Measurements from ENCODE around the gene UBXN2A.

Gene UBXN2A

DNA sequence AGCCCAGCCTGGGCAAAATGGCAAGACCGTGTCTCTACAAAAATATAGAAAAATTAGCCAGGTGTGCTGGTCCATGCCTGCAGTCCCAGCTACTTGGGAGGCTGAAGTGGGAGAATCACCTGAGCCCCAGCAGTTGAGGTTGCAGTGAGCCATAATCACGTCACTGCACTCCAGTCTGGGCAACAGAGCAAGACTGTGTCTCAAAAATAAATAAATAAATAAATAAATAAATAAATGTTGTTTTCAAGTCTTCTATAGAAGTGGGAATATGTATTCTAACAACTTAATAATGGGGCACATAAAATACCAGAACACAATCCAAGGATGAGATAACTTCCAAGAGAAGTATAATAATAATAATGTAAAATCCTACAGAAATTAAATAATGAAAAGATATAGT is 37.2 kb upstream of the UBXN2A start (continued):
- peak; percentile 40; the same call in 1 of the 2 replicates for TF ChIP-seq ZBTB8A (tag by site-specific recombination; IDR thresholded peaks at IDR 0.05)
- no peak for TF ChIP-seq ZNF26 (tag by site-specific recombination; IDR thresholded peaks at IDR 0.05)
- TF ChIP-seq ZNF791 (tag by site-specific recombination; IDR thresholded peaks at IDR 0.05) = no peak
- TF ChIP-seq ZNF558 (tag by site-specific recombination; IDR thresholded peaks at IDR 0.05) = 0 out of 2 replicates have a peak, but pooled peaks have one; percentile 17
- peak; percentile 33; the same call in 1 of the 2 replicates for TF ChIP-seq ZNF202 (tag by site-specific recombination; IDR thresholded peaks at IDR 0.05; ENCODE audit: borderline replicate concordance)
- no peak for TF ChIP-seq ZNF423 (tag by site-specific recombination; IDR thresholded peaks at IDR 0.05)
- peak; percentile 21; the same call in 1 of the 2 replicates for TF ChIP-seq ZNF654 (tag by site-specific recombination; IDR thresholded peaks at IDR 0.05; ENCODE audit: low read depth)
- no peak for TF ChIP-seq ZNF169 (tag by site-specific recombination; IDR thresholded peaks at IDR 0.05)
- TF ChIP-seq ZNF555 (tag by site-specific recombination; conservative IDR thresholded peaks at IDR 0.05) = peak; percentile 49
- no peak for TF ChIP-seq ZNF121 (tag by site-specific recombination; IDR thresholded peaks at IDR 0.05)
- no peak for TF ChIP-seq ZFP69B (tag by site-specific recombination; IDR thresholded peaks at IDR 0.05)
- TF ChIP-seq ZNF623 (tag by site-specific recombination; IDR thresholded peaks at IDR 0.05) = peak; percentile 66
- peak; percentile 30; the same call in 1 of the 2 replicates for TF ChIP-seq ZNF433 (tag by site-specific recombination; IDR thresholded peaks at IDR 0.05; ENCODE audit: low read depth)
- TF ChIP-seq ZNF114 (tag by site-specific recombination; IDR thresholded peaks at IDR 0.05) = no peak
- TF ChIP-seq ZNF518A (tag by site-specific recombination; conservative IDR thresholded peaks at IDR 0.05; ENCODE audit: low read depth) = peak; percentile 73
- peak; percentile 75 for TF ChIP-seq ZNF140 (tag by site-specific recombination; IDR thresholded peaks at IDR 0.05)
- TF ChIP-seq, protein P1, sequence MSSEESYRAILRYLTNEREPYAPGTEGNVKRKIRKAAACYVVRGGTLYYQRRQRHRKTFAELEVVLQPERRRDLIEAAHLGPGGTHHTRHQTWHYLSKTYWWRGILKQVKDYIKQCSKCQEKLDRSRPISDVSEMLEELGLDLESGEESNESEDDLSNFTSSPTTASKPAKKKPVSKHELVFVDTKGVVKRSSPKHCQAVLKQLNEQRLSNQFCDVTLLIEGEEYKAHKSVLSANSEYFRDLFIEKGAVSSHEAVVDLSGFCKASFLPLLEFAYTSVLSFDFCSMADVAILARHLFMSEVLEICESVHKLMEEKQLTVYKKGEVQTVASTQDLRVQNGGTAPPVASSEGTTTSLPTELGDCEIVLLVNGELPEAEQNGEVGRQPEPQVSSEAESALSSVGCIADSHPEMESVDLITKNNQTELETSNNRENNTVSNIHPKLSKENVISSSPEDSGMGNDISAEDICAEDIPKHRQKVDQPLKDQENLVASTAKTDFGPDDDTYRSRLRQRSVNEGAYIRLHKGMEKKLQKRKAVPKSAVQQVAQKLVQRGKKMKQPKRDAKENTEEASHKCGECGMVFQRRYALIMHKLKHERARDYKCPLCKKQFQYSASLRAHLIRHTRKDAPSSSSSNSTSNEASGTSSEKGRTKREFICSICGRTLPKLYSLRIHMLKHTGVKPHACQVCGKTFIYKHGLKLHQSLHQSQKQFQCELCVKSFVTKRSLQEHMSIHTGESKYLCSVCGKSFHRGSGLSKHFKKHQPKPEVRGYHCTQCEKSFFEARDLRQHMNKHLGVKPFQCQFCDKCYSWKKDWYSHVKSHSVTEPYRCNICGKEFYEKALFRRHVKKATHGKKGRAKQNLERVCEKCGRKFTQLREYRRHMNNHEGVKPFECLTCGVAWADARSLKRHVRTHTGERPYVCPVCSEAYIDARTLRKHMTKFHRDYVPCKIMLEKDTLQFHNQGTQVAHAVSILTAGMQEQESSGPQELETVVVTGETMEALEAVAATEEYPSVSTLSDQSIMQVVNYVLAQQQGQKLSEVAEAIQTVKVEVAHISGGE (tag by site-specific recombination; conservative IDR thresholded peaks at IDR 0.05; ENCODE audit: low read depth) = 0 out of 2 replicates have a peak, but pooled peaks have one; percentile 24
- TF ChIP-seq TCF7L2 (IDR thresholded peaks at IDR 0.05; ENCODE audit: borderline replicate concordance, low read depth, low read length) = no peak

- ChIA-PET CTCF (interaction anchor here (0.6 kb wide), 3 partner anchors 14 to 137 kb away, joined by 3 to 4 read pairs (median 3); no protein-coding TSS in a partner anchor), POLR2A (no interaction called here)
- H3K4me3 ChIP-seq (ENCODE audit: low read depth, low read length) = no peak overlapping the region
- no peaks in the 10 kb centered on the region for H3K36me3 ChIP-seq (ENCODE audit: control insufficient read depth in 2 of 2, insufficient read depth in 1 of 2, low read length in 2 of 2)
- no peaks in the 10 kb centered on the region for H3K9me3 ChIP-seq (ENCODE audit: control insufficient read depth, insufficient read depth, low read depth, low read length)
- H3K27ac ChIP-seq (ENCODE audit: extremely low read depth, low read depth, low read length) = no peak overlapping the region
- H3K4me1 ChIP-seq (ENCODE audit: control insufficient read depth, insufficient read depth, low read length) = peaks cover 29% of the 10 kb centered on the region
- TF ChIP-seq PRDM6 (tag by site-specific recombination; IDR thresholded peaks at IDR 0.05) = peak; percentile 48
- no peak for TF ChIP-seq ZSCAN4 (tag by site-specific recombination; IDR thresholded peaks at IDR 0.05)
- TF ChIP-seq, protein P2, sequence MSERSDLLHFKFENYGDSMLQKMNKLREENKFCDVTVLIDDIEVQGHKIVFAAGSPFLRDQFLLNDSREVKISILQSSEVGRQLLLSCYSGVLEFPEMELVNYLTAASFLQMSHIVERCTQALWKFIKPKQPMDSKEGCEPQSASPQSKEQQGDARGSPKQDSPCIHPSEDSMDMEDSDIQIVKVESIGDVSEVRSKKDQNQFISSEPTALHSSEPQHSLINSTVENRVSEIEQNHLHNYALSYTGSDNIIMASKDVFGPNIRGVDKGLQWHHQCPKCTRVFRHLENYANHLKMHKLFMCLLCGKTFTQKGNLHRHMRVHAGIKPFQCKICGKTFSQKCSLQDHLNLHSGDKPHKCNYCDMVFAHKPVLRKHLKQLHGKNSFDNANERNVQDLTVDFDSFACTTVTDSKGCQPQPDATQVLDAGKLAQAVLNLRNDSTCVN (tag by site-specific recombination; optimal IDR thresholded peaks at IDR 0.05) = no peak
Observed at GRCh38 chr2:23904215-23904614, 36.0 kb upstream of the UBXN2A start.

Data from HEK293 (cell line).